ENCODE measurements around the gene ARMH1.
A peak's percentile ranks its signal among the peaks of the same experiment; 100 is the strongest.

GRCh38 chr1:44673675-44674112 is 820 bp upstream of the ARMH1 start:
- TF ChIP-seq, protein P1, sequence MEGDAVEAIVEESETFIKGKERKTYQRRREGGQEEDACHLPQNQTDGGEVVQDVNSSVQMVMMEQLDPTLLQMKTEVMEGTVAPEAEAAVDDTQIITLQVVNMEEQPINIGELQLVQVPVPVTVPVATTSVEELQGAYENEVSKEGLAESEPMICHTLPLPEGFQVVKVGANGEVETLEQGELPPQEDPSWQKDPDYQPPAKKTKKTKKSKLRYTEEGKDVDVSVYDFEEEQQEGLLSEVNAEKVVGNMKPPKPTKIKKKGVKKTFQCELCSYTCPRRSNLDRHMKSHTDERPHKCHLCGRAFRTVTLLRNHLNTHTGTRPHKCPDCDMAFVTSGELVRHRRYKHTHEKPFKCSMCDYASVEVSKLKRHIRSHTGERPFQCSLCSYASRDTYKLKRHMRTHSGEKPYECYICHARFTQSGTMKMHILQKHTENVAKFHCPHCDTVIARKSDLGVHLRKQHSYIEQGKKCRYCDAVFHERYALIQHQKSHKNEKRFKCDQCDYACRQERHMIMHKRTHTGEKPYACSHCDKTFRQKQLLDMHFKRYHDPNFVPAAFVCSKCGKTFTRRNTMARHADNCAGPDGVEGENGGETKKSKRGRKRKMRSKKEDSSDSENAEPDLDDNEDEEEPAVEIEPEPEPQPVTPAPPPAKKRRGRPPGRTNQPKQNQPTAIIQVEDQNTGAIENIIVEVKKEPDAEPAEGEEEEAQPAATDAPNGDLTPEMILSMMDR (IDR thresholded peaks at IDR 0.05): no peak
- TF ChIP-seq POLR2A (IDR thresholded peaks at IDR 0.05) (peak in 1 of 4 donors; percentile 32), EP300 (IDR thresholded peaks at IDR 0.05) (no peak)
